Right lobe of liver (tissue), 4 donors: ENCODE measurements around the gene FAM110C.

Experiments used
- CTCF ChIP-seq, 4 donors: fragments of 200-600 bp in 3 of 4; fragments of 450-650 bp in 1 of 4; IDR thresholded peaks; one replicate each; pipeline versions ENCODE4 v1.5.1 to v1.8.0; 2016 to 2022; ENCODE audit warnings: antibody characterized with exemption in 4 of 4, mild to moderate bottlenecking in 2 of 4
- POLR2A ChIP-seq: fragments of 450-650 bp; IDR thresholded peaks from one replicate; pipeline ENCODE4 v1.6.1; 2017; ENCODE audit warnings: antibody characterized with exemption, mild to moderate bottlenecking
- donor health status: DM: no; HTN: no; CAD: no.
- donor health status: DM: no; HTN: no; CAD: no.
- donor health status: DM: no; HTN: yes; CAD: no.

- TF ChIP-seq CTCF (IDR thresholded peaks at IDR 0.05) (no peak), POLR2A (no peak)
Observed at GRCh38 chr2:51613-52012, 5.3 kb upstream of the FAM110C start.
